Right lobe of liver (tissue), 6 donors: ENCODE results near the gene ZNF362. TPM values are rescaled to one million over a fixed set of nuclear protein-coding genes. Genes with fewer than 3 reads are reported as not detected.
A peak's percentile ranks its signal among the peaks of the same experiment; 100 is the strongest.

ENCODE experiments used
- ATAC-seq, 4 donors: fragments of 200-7000 bp; cut with Tn5 transposase; one replicate each; pipeline ENCODE4 v1.9.1; 2020; ENCODE audit warnings: mild to moderate bottlenecking in 4 of 4, moderate library complexity in 4 of 4
- DNase-seq, 3 donors: peaks; one replicate each; pipeline ENCODE4 v3.0.0-alpha.2; 2020
- H3K27ac ChIP-seq, 3 donors: fragments of 200-600 bp; one replicate each; pipeline ENCODE4 v1.8.0; 2022
- H3K27me3 ChIP-seq, 2 donors: fragments of 200-600 bp; one replicate each; pipeline ENCODE4 v1.8.0; 2022
- H3K36me3 ChIP-seq, 4 donors: fragments of 200-600 bp; sonication (generic) in 1 of 4; one replicate each; pipeline versions ENCODE4 v1.5.1 to v1.8.0; 2017 to 2022; ENCODE audit warnings: control low read depth in 1 of 4
- H3K4me1 ChIP-seq, 4 donors: fragments of 200-600 bp; sonication (generic) in 1 of 4; one replicate each; pipeline versions ENCODE4 v1.5.1 to v1.8.0; 2017 to 2022; ENCODE audit warnings: control low read depth in 1 of 4
- H3K4me3 ChIP-seq, 3 donors: fragments of 200-600 bp; one replicate each; pipeline ENCODE4 v1.8.0; 2022
- H3K9me3 ChIP-seq, 4 donors: fragments of 200-600 bp; sonication (generic) in 1 of 4; one replicate each; pipeline versions ENCODE4 v1.5.1 to v1.8.0; 2017 to 2022; ENCODE audit warnings: control low read depth in 1 of 4
- CTCF ChIP-seq, 4 donors: fragments of 200-600 bp in 3 of 4; fragments of 450-650 bp in 1 of 4; IDR thresholded peaks; one replicate each; pipeline versions ENCODE4 v1.5.1 to v1.8.0; 2016 to 2022; ENCODE audit warnings: antibody characterized with exemption in 4 of 4, mild to moderate bottlenecking in 2 of 4
- POLR2A ChIP-seq: fragments of 450-650 bp; IDR thresholded peaks from one replicate; pipeline ENCODE4 v1.6.1; 2017; ENCODE audit warnings: antibody characterized with exemption, mild to moderate bottlenecking
- WGBS: methylation state at CpG from one replicate; pipeline ENCODE4 v1.1.6; 2018; ENCODE audit warnings: low coverage, low lambda C conversion rate; ENCODE audit not compliant: insufficient coverage; ENCODE audit errors: missing lambda C conversion rate; 5-methylcytosine and 5-hydroxymethylcytosine counted together
- intact Hi-C, 2 donors: fragments of 100-400 bp; cut with DNase I; formaldehyde crosslinking; loops; one replicate each; pipeline versions ENCODE4 v1.11.2 to v1.14.1; 2022
- total RNA-seq, 6 experiments: library from RNA; depleted of rRNA in 2 of 6; stranded (reverse); fragments of >200 nt in 2 of 6; fragmentation: NEBNext Ultra II Directional in 3 of 6; extraction: Animal tissue kit (Norgen Biotek cat#: 25700) in 3 of 6; gene quantifications; one replicate each; pipeline versions ENCODE4 v1.1.0 to v1.2.4, GENCODE V29; 2016 to 2023
- donor health status: DM: no; HTN: yes; CAD: no.
- donor health status: DM: no; HTN: no; CAD: no.
- donor health status: DM: no; HTN: no; CAD: no.
- donor health status: DM: no; HTN: yes; CAD: no.
- donor health status: DM: no; HTN: yes; CAD: no.

ZNF362 gene
- total RNA-seq, 6 experiments from 2014 or later, result 3.4 to 8.4 (median 7.0) TPM

- intact Hi-C loops, result no loop called here
- peak in 1 of 3 donors; percentile 35 for DNase-seq
- ATAC-seq, result peak in 3 of 4 donors; percentile 3 to 9 (median 6)
- H3K4me1 ChIP-seq, result peaks cover 2 to 79% (median 26%) of the 10 kb centered on the region in 4 donors
- WGBS, result 30% methylated on average over 4 of the region's 4 CpGs
- H3K27me3 ChIP-seq, result no peaks in the 10 kb centered on the region
- TF ChIP-seq CTCF (IDR thresholded peaks at IDR 0.05) (no peak), POLR2A (no peak)
- H3K27ac ChIP-seq, result peak overlapping the region; percentile 45 to 64 (median 61)
- no peaks in the 10 kb centered on the region for H3K9me3 ChIP-seq
- peaks cover 15 to 35% (median 22%) of the 10 kb centered on the region in 4 donors for H3K36me3 ChIP-seq
- no peak overlapping the region for H3K4me3 ChIP-seq
These were observed 78.7 kb downstream of the ZNF362 start for GRCh38 chr1:33335020-33335419.

GRCh38 chr1:33336580-33336979 lies 80.3 kb downstream of the ZNF362 start:
- Histone ChIP-seq H3K27ac (peak overlapping the region in 1 of 3 donors; percentile 5), H3K9me3 (no peaks in the 10 kb centered on the region), H3K27me3 (no peaks in the 10 kb centered on the region), H3K4me3 (no peak overlapping the region), H3K4me1 (peaks cover 2 to 95% (median 36%) of the 10 kb centered on the region in 4 donors), H3K36me3 (peaks cover 2 to 20% (median 8%) of the 10 kb centered on the region in 4 donors)
- TF ChIP-seq POLR2A (no peak), CTCF (IDR thresholded peaks at IDR 0.05) (no peak)
- intact Hi-C loops, result no loop called here
- DNase-seq (peak in 1 of 3 donors; percentile 38), ATAC-seq (no peak)
- 71% methylated on average over 5 of the region's 9 CpGs for WGBS

- H3K36me3 ChIP-seq, result peaks cover 0 to 12% (median under 1%) of the 10 kb centered on the region in 4 donors
- no peak for DNase-seq
- no peak for ATAC-seq
- no peaks in the 10 kb centered on the region for H3K27me3 ChIP-seq
- intact Hi-C loops, result no loop called here
- H3K27ac ChIP-seq, result peak overlapping the region; percentile 69 to 97 (median 82)
- 59% methylated on average over 5 of the region's 6 CpGs for WGBS
- TF ChIP-seq CTCF (IDR thresholded peaks at IDR 0.05), result no peak
- no peak for TF ChIP-seq POLR2A
- no peaks in the 10 kb centered on the region for H3K9me3 ChIP-seq
- peaks cover 2 to 96% (median 41%) of the 10 kb centered on the region in 4 donors for H3K4me1 ChIP-seq
- no peak overlapping the region for H3K4me3 ChIP-seq
These were observed 81.1 kb downstream of the ZNF362 start for GRCh38 chr1:33337441-33337840.

GRCh38 chr1:33338048-33338439 lies 81.8 kb downstream of the ZNF362 start:
- no peak for ATAC-seq
- intact Hi-C loops, result no loop called here
- Histone ChIP-seq H3K36me3 (peaks cover 0 to 9% (median 0%) of the 10 kb centered on the region in 4 donors), H3K27me3 (no peaks in the 10 kb centered on the region), H3K4me3 (no peak overlapping the region), H3K4me1 (peaks cover 2 to 96% (median 44%) of the 10 kb centered on the region in 4 donors), H3K9me3 (no peaks in the 10 kb centered on the region), H3K27ac (peak overlapping the region; percentile 69 to 97 (median 82))
- no peak for DNase-seq
- TF ChIP-seq CTCF (IDR thresholded peaks at IDR 0.05), result no peak
- no peak for TF ChIP-seq POLR2A
- 0% methylated on average over 1 of the region's 1 CpG for WGBS
